Ectodermal cell (in vitro differentiated cells): ENCODE measurements around the gene CTDSPL.

Source experiments
- H3K27ac ChIP-seq: 2 replicates; pipeline ENCODE4 v1.7.0; 2013; ENCODE audit warnings: mild to moderate bottlenecking, low read depth, low read length; ENCODE audit not compliant: insufficient read depth, poor library complexity, severe bottlenecking
- H3K27me3 ChIP-seq: 2 replicates; pipeline ENCODE4 v1.7.0; 2013; ENCODE audit warnings: mild to moderate bottlenecking, low read length; ENCODE audit not compliant: insufficient read depth, control insufficient read depth, poor library complexity, severe bottlenecking
- H3K36me3 ChIP-seq: one replicate; pipeline ENCODE4 v1.7.0; 2013; ENCODE audit warnings: low read length; ENCODE audit not compliant: control insufficient read depth, insufficient read depth
- H3K4me1 ChIP-seq: one replicate; pipeline ENCODE4 v1.7.0; 2013; ENCODE audit warnings: low read length; ENCODE audit not compliant: control insufficient read depth, insufficient read depth
- H3K4me3 ChIP-seq: 2 replicates; pipeline ENCODE4 v1.7.0; 2013; ENCODE audit warnings: low read depth, low read length, control low read depth; ENCODE audit not compliant: insufficient read depth
- H3K9me3 ChIP-seq: 2 replicates; pipeline ENCODE4 v1.7.0; 2013; ENCODE audit warnings: mild to moderate bottlenecking, low read length, moderate library complexity; ENCODE audit not compliant: control insufficient read depth
- WGBS, 2 experiments: methylation state at CpG; one replicate each; pipeline ENCODE4 v1.1.7; 2013; ENCODE audit warnings: missing lambda C conversion rate in 2 of 2; 5-methylcytosine and 5-hydroxymethylcytosine counted together

Gene CTDSPL

DNA sequence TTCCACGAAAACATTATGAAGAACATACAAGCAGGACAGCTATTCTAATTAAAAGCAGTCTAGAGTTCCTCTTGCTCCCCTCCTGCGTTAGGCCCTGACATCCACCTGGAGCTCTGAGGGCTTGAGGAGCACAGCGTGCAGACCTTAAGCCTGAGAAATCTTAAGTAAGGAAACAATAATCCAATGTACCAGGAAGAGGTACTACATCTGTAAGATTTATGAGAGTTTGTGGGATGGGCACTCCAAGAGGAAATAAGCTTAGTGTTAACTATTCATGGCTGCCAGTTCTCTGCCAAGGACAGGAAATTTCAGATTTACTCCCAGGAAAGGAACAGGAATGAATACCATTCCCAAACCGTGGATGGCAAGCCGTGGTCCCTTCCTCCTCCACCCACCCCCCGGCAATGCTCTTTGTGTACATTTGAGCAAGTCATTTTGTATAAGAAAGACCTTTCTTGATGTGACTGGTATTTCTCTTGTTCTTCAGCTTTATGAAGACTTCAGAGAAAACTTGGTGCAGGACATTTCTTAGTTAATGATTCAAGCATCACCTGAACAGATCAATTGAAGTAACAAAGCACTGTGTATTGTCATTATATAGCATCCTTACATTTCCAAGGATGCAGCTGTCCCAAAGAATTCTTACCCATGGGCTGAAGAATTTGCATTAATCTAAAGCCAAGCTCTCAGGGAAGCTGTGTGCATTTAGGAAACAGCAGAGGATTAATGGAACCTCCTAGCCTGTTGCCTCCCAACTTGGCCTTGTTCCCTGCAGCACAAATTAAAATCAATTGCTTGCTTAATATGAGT is 100.1 kb downstream of the CTDSPL start:
- H3K9me3 ChIP-seq: no peaks in the 10 kb centered on the region
- H3K27ac ChIP-seq: no peak overlapping the region
- H3K36me3 ChIP-seq: no peaks in the 10 kb centered on the region
- no peaks in the 10 kb centered on the region for H3K27me3 ChIP-seq
- 72 to 73% methylated on average over 4 to 6 of the region's 6 CpGs for WGBS, 2 experiments
- peaks cover 15% of the 10 kb centered on the region for H3K4me1 ChIP-seq
- no peak overlapping the region for H3K4me3 ChIP-seq

DNA sequence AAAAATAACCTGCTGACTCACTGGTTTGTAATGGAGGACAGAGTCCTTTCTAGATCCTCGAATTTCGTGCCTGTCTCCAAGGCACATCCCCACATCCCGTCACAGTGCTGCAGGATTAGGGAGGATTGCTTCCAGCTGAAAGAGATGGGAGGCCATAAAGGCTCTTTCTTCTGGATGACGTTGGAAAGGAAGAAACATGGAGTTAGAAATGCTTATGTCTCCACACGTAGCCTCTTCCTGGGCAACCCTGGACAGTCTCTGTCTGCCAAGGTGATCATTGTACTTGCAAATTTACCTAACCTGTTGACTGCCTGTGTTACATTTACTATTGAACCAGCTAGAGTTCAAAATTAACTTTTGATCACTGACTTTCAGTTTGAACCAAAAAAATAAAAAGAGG is 101.3 kb downstream of the CTDSPL start:
- Histone ChIP-seq H3K4me1 (peaks cover 8% of the 10 kb centered on the region), H3K36me3 (no peaks in the 10 kb centered on the region), H3K27ac (no peak overlapping the region), H3K4me3 (no peak overlapping the region), H3K9me3 (no peaks in the 10 kb centered on the region), H3K27me3 (no peaks in the 10 kb centered on the region)
- 60 to 69% methylated on average over 5 of the region's 5 CpGs for WGBS, 2 experiments

DNA sequence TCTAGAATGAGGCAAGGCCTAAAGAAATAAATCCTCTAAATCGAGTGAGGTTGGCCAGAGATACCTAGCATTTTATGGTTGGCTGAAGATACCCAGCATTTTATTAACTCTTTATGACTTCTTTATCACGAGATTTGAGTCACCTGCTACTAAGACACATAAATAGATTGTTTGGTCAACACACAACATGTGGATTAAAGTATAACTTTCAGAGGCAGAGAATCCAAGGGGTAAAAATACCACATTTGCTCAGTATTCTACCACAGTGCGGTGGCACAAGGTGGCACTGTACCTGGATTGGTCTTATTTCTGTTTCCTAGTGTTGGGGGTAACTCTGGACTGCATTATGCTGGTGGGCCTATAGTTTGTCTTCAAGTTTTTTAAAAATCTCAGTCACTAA is 102.0 kb downstream of the CTDSPL start:
- H3K27me3 ChIP-seq: no peaks in the 10 kb centered on the region
- no peak overlapping the region for H3K27ac ChIP-seq
- H3K4me1 ChIP-seq: peaks cover 8% of the 10 kb centered on the region
- WGBS, 2 experiments: 95 to 97% methylated on average over 3 of the region's 3 CpGs
- H3K9me3 ChIP-seq: no peaks in the 10 kb centered on the region
- H3K36me3 ChIP-seq: no peaks in the 10 kb centered on the region
- H3K4me3 ChIP-seq: no peak overlapping the region

DNA sequence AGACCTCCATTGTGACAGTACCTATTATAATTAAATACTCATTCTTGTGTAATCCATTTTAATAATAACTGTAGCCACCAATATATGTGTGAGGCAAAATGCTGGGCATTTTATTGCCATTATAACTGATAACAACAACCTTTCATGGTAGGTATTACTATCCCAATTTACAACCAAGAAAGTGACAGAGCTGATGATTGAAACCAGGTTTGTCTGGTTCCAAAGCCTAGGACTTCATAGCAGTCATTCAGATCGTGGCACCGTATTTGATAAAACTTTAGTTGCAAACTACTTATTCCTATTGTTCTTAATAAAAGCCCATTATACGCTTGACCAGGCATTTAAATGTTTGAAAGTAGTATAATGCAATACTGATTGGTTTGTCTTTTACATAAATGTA is 102.5 kb downstream of the CTDSPL start:
- H3K4me3 ChIP-seq: no peak overlapping the region
- WGBS, 2 experiments: 89 to 94% methylated on average over 2 to 3 of the region's 3 CpGs
- H3K9me3 ChIP-seq: no peaks in the 10 kb centered on the region
- H3K27me3 ChIP-seq: no peaks in the 10 kb centered on the region
- no peak overlapping the region for H3K27ac ChIP-seq
- H3K36me3 ChIP-seq: no peaks in the 10 kb centered on the region
- H3K4me1 ChIP-seq: peaks cover 8% of the 10 kb centered on the region

DNA sequence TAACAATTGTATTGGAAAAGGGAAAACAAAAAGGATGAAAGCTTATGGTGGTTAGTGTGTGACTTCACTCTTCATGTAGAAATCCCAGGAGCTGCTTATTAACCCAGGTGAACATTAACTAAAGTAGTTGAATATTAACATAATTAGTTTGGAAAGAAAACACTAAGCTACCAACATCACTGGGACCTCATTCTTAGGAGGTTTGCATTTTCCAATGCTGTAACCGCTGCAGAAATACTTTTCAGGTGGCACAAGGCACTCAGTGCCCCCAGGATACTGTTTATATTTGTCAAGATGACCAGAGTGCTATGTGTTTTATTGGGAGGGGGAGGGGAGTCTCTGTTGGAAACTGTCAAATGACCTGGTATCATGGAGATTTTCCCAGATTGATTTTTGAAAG is 103.0 kb downstream of the CTDSPL start:
- Histone ChIP-seq H3K27ac (no peak overlapping the region), H3K27me3 (no peaks in the 10 kb centered on the region), H3K36me3 (no peaks in the 10 kb centered on the region), H3K4me1 (peaks cover 8% of the 10 kb centered on the region), H3K4me3 (no peak overlapping the region), H3K9me3 (no peaks in the 10 kb centered on the region)
- WGBS, 2 experiments: 95 to 97% methylated on average over 1 of the region's 1 CpG

DNA sequence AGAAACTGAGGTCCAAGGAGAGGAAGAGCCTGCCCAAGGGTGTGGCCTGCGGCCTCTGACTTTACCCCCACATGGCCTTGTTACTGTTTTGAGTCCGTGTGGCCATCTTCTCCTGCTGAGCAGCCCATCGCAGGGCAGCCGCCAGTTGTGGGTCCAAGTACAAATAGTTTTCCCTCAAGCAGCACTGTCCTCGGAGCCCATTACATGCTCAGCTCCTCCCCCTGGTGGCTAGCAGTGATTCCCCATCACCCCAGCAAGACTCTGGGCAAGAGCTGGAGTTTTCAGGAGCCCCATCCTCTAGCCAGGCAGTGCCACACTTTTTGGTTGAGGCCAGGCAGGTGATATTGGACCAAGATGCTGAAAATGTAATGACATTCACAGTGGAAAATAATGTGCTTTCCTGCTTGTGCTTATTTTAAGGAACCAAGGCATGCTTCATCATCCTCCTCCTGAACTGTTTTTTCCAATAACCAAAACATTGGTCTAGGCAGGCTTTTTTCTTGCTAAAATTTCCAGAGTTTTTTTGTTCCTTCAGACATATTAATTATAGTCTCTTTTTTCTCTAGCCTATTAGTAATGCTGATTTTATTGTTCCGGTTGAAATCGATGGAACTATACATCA is 105.7 kb downstream of the CTDSPL start:
- Histone ChIP-seq H3K27ac (no peak overlapping the region), H3K4me3 (no peak overlapping the region), H3K4me1 (no peaks in the 10 kb centered on the region), H3K27me3 (no peaks in the 10 kb centered on the region), H3K36me3 (no peaks in the 10 kb centered on the region), H3K9me3 (no peaks in the 10 kb centered on the region)
- WGBS, 2 experiments: 30 to 37% methylated on average over 5 of the region's 7 CpGs

DNA sequence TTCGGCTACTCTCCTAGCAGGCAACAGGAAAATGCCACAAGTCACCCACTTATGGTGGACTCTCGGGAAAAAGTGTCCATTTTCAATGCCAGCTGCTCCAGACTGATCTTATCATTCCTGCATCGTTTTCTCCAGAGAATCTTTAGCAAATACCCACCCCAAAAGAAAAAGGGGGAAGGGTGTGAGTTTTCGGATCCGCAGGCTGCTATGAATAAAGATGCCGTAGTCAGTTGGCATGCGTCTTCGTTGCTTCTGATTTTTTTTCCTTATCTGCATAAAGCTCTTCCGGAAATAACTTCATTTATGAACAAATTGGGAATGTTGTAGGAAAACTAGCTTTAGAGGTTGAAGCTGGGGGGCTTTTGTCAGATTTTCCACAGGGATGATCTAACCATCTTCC is 106.5 kb downstream of the CTDSPL start:
- H3K9me3 ChIP-seq: no peaks in the 10 kb centered on the region
- 96% methylated on average over 9 of the region's 9 CpGs for WGBS, 2 experiments
- H3K4me1 ChIP-seq: no peaks in the 10 kb centered on the region
- H3K36me3 ChIP-seq: no peaks in the 10 kb centered on the region
- H3K4me3 ChIP-seq: no peak overlapping the region
- H3K27ac ChIP-seq: no peak overlapping the region
- H3K27me3 ChIP-seq: no peaks in the 10 kb centered on the region

DNA sequence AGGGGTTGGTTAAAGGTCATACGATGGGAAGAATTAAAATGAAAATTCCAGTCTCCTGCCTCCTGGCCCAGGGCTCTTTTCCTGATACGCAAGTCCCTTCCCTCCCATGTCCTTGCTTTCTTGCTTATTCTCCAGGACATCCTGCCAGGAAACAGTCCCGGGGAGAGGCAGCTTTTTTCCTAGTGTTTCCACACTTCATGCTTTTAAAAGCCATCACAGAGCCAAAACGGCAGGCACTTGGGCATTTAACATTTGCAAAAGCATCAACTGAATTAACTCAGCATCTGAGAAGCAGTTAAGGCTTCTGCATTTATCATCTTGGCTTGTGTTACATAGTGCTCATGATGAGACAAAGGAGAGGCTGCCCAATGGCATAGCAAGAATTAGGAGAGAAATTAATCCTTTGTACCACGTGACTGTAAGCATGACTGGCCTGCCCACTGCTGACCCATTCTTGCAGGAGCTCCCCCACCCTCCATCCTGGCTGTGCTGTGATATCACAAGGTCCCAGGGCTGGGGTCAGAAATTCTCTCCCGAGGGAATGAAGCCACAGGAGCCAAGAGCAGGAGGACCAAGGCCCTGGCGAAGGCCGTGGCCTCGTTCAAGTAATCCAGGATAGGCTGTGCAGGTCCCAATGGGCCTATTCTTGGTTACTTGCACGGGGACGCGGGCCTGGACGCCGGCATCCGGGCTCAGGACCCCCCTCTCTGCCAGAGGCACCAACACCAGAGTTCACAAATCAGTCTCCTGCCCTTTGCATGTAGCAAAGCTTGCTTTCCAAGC is 107.3 kb downstream of the CTDSPL start:
- no peaks in the 10 kb centered on the region for H3K27me3 ChIP-seq
- H3K36me3 ChIP-seq: no peaks in the 10 kb centered on the region
- no peaks in the 10 kb centered on the region for H3K4me1 ChIP-seq
- H3K4me3 ChIP-seq: no peak overlapping the region
- H3K27ac ChIP-seq: no peak overlapping the region
- WGBS, 2 experiments: 91 to 93% methylated on average over 15 of the region's 15 CpGs
- no peaks in the 10 kb centered on the region for H3K9me3 ChIP-seq

DNA sequence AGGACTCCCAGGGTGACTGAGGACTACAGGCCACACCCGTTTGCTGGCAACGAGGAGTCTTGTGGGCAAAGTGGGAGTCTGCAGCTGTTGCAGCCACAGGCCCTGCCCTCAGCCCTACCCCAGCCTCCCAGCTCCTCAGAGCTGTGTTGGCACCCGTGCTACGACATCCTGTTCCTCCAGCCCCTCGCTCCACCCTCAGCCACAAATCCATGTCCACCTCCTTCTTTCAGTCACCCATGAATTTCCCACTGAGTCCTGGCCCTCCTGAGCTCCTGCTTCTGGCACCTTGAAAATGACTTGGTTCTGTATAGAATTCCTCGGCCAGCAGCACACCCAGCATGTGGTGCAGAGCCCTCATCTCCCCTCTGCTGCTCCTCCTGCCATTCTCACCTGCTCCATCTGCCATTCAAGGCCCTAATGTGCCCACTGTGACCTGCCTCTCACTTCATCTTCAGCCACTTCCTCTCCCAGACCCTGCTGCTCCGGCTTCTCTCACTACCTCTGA is 108.0 kb downstream of the CTDSPL start:
- Histone ChIP-seq H3K36me3 (no peaks in the 10 kb centered on the region), H3K4me3 (no peak overlapping the region), H3K9me3 (no peaks in the 10 kb centered on the region), H3K27ac (no peak overlapping the region), H3K4me1 (no peaks in the 10 kb centered on the region), H3K27me3 (no peaks in the 10 kb centered on the region)
- 89 to 91% methylated on average over 7 of the region's 7 CpGs for WGBS, 2 experiments

DNA sequence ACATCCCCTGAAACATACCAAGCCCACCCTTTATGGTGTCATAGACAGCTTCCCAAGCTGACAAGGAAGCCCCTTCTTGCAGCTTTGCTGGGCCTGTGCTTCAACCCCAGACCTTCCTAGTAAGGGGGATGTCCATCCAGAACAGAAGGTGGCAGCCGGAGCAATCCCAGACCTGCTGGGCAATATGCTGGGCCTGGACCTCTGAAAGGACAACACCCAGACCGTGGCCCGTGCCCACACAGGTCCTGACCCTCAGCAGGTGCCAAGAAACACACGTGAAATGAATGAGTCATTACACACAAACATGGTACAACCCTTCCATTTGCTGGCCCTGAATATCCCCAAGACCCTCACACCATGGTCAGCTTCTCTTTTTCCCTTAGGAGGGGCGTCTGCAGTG is 109.1 kb downstream of the CTDSPL start:
- WGBS, 2 experiments: 89 to 95% methylated on average over 5 of the region's 5 CpGs

More for the DNA sequence above, 109.1 kb downstream of the CTDSPL start:
- H3K4me3 ChIP-seq: no peak overlapping the region
- H3K9me3 ChIP-seq: no peaks in the 10 kb centered on the region
- H3K27me3 ChIP-seq: no peaks in the 10 kb centered on the region
- no peaks in the 10 kb centered on the region for H3K36me3 ChIP-seq
- H3K27ac ChIP-seq: no peak overlapping the region
- H3K4me1 ChIP-seq: no peaks in the 10 kb centered on the region
